Trophoblast cell (in vitro differentiated cells and primary cell): ENCODE measurements around the gene BBC3.
"Not testable (repeated sequence)": the region's sequence is repeated elsewhere in the genome, so short reads cannot be mapped to it uniquely, and the experiment has no call there.

Experiments used
- DNase-seq, 2 donors: peaks; one replicate each; pipeline ENCODE4 v3.0.0-alpha.2; 2016
- H2AFZ ChIP-seq: 2 replicates; pipeline ENCODE4 v1.6.1; 2013; ENCODE audit warnings: low read length, moderate library complexity, mild to moderate bottlenecking; ENCODE audit not compliant: insufficient read depth, poor library complexity
- H2AK5ac ChIP-seq: 2 replicates; pipeline ENCODE4 v1.6.1; 2013; ENCODE audit warnings: mild to moderate bottlenecking, low read length
- H2BK120ac ChIP-seq: 2 replicates; pipeline ENCODE4 v1.6.1; 2013; ENCODE audit warnings: low read length, mild to moderate bottlenecking, moderate library complexity; ENCODE audit not compliant: insufficient read depth, poor library complexity
- H2BK12ac ChIP-seq: 2 replicates; pipeline ENCODE4 v1.6.1; 2013; ENCODE audit warnings: mild to moderate bottlenecking, low read length, moderate library complexity
- H2BK5ac ChIP-seq: 2 replicates; pipeline ENCODE4 v1.6.1; 2013; ENCODE audit warnings: low read length, low read depth, moderate library complexity, mild to moderate bottlenecking; ENCODE audit not compliant: poor library complexity
- H3K14ac ChIP-seq: 2 replicates; pipeline ENCODE4 v1.6.1; 2013; ENCODE audit warnings: mild to moderate bottlenecking, low read length
- H3K18ac ChIP-seq: 2 replicates; pipeline ENCODE4 v1.6.1; 2013; ENCODE audit warnings: mild to moderate bottlenecking, low read length
- H3K23ac ChIP-seq: 2 replicates; pipeline ENCODE4 v1.6.1; 2013; ENCODE audit warnings: low read length
- H3K27ac ChIP-seq: 2 replicates; pipeline ENCODE4 v1.5.1; 2013; ENCODE audit warnings: low read depth, mild to moderate bottlenecking, inconsistent platforms, low read length, moderate library complexity
- H3K27me3 ChIP-seq: 2 replicates; pipeline ENCODE4 v1.6.1; 2013; ENCODE audit warnings: inconsistent platforms, mild to moderate bottlenecking, low read length, moderate library complexity; ENCODE audit not compliant: insufficient read depth
- H3K36me3 ChIP-seq, 2 experiments: 1 replicate in 1 of 2; 2 replicates in 1 of 2; pipeline ENCODE4 v1.6.1; 2013; ENCODE audit warnings: low read length in 2 of 2, mild to moderate bottlenecking in 2 of 2, moderate library complexity in 1 of 2; ENCODE audit not compliant: insufficient read depth in 2 of 2, control insufficient read depth in 1 of 2
- H3K4ac ChIP-seq: 2 replicates; pipeline ENCODE4 v1.6.1; 2013; ENCODE audit warnings: low read depth, mild to moderate bottlenecking, low read length, moderate library complexity
- H3K4me1 ChIP-seq, 2 experiments: 1 replicate in 1 of 2; 2 replicates in 1 of 2; pipeline ENCODE4 v1.6.1; 2013; ENCODE audit warnings: low read length in 2 of 2, mild to moderate bottlenecking in 2 of 2, moderate library complexity in 1 of 2; ENCODE audit not compliant: insufficient read depth in 2 of 2, control insufficient read depth in 1 of 2
- H3K4me2 ChIP-seq: 2 replicates; pipeline ENCODE4 v1.6.1; 2013; ENCODE audit warnings: inconsistent platforms, mild to moderate bottlenecking, low read length, moderate library complexity
- H3K4me3 ChIP-seq: 2 replicates; pipeline ENCODE4 v1.5.1; 2013; ENCODE audit warnings: mild to moderate bottlenecking, low read depth, low read length, inconsistent platforms
- H3K79me1 ChIP-seq: one replicate; pipeline ENCODE4 v1.6.1; 2013; ENCODE audit warnings: low read length
- H3K79me2 ChIP-seq: 2 replicates; pipeline ENCODE4 v1.6.1; 2013; ENCODE audit warnings: low read length, mild to moderate bottlenecking; ENCODE audit not compliant: control insufficient read depth, insufficient read depth, poor library complexity
- H3K9ac ChIP-seq: 2 replicates; pipeline ENCODE4 v1.6.1; 2013; ENCODE audit warnings: mild to moderate bottlenecking, low read length
- H3K9me3 ChIP-seq: 2 replicates; pipeline ENCODE4 v1.6.1; 2013; ENCODE audit warnings: low read depth, mild to moderate bottlenecking, control low read depth, inconsistent platforms, low read length; ENCODE audit not compliant: insufficient read depth
- H4K12ac ChIP-seq: 2 replicates; pipeline ENCODE4 v1.6.1; 2013; ENCODE audit warnings: low read depth, mild to moderate bottlenecking, low read length, moderate library complexity
- H4K8ac ChIP-seq: 2 replicates; pipeline ENCODE4 v1.6.1; 2013; ENCODE audit warnings: low read depth, mild to moderate bottlenecking, low read length, moderate library complexity
- H4K91ac ChIP-seq: one replicate; pipeline ENCODE4 v1.6.1; 2013; ENCODE audit warnings: low read depth, mild to moderate bottlenecking, low read length, moderate library complexity
- WGBS: extraction: QIAGEN DNeasy Blood & Tissue Kit; methylation state at CpG from one replicate; pipeline ENCODE4 v1.1.7; 2013; ENCODE audit warnings: missing lambda C conversion rate; ENCODE audit not compliant: insufficient read length, insufficient coverage; ENCODE audit errors: extremely low coverage; 5-methylcytosine and 5-hydroxymethylcytosine counted together

Gene BBC3

GRCh38 chr19:47261946-47262793 is 31.2 kb upstream of the BBC3 start:
- not testable (repeated sequence) for H3K23ac ChIP-seq, H3K27me3 ChIP-seq, H3K14ac ChIP-seq, H3K4me2 ChIP-seq, H3K4ac ChIP-seq, H3K9ac ChIP-seq, H2BK5ac ChIP-seq, H3K79me2 ChIP-seq, H4K91ac ChIP-seq, H3K18ac ChIP-seq, H2BK12ac ChIP-seq, DNase-seq, H3K27ac ChIP-seq, H3K4me3 ChIP-seq, H3K9me3 ChIP-seq, H4K8ac ChIP-seq, H2AFZ ChIP-seq, H4K12ac ChIP-seq, H2BK120ac ChIP-seq, H2AK5ac ChIP-seq
- no CpG with 5 or more reads among the region's 14 CpGs for WGBS
- H3K79me1 ChIP-seq, result peaks cover 12% of the 10 kb centered on the region
- peaks cover 11 to 15% of the 10 kb centered on the region in 2 experiments for H3K4me1 ChIP-seq
- H3K36me3 ChIP-seq, result peaks cover 62 to 63% of the 10 kb centered on the region in 2 experiments

GRCh38 chr19:47260476-47260875 is 29.5 kb upstream of the BBC3 start:
- H3K79me2 ChIP-seq, result peaks cover 10% of the 10 kb centered on the region
- H3K4me1 ChIP-seq, result peaks cover 14 to 15% of the 10 kb centered on the region in 2 experiments
- H3K79me1 ChIP-seq, result peaks cover 16% of the 10 kb centered on the region
- H2BK12ac ChIP-seq, result no peak overlapping the region
- no peak overlapping the region for H3K14ac ChIP-seq
- H3K27ac ChIP-seq, result no peak overlapping the region
- H3K9ac ChIP-seq, result no peak overlapping the region
- H2AFZ ChIP-seq, result no peak overlapping the region
- H3K4me3 ChIP-seq, result no peak overlapping the region
- no peak overlapping the region for H2BK5ac ChIP-seq
- H3K18ac ChIP-seq, result no peak overlapping the region
- no peak overlapping the region for H4K12ac ChIP-seq
- no peak overlapping the region for H3K4me2 ChIP-seq
- no peak overlapping the region for H4K8ac ChIP-seq
- no peak overlapping the region for H4K91ac ChIP-seq
- H3K9me3 ChIP-seq, result no peaks in the 10 kb centered on the region
- H2BK120ac ChIP-seq, result no peak overlapping the region
- H3K36me3 ChIP-seq, result peaks cover 53 to 55% of the 10 kb centered on the region in 2 experiments
- H3K23ac ChIP-seq, result no peak overlapping the region
- no CpG with 5 or more reads among the region's 17 CpGs for WGBS
- no peak overlapping the region for H3K4ac ChIP-seq
- H2AK5ac ChIP-seq, result no peak overlapping the region
- no peak for DNase-seq
- no peaks in the 10 kb centered on the region for H3K27me3 ChIP-seq

GRCh38 chr19:47258895-47259555 is 28.0 kb upstream of the BBC3 start:
- H3K79me1 ChIP-seq, result peaks cover 16% of the 10 kb centered on the region

GRCh38 chr19:47258434-47258833 is 27.4 kb upstream of the BBC3 start:
- Histone ChIP-seq H3K4me2 (peak overlapping the region; percentile 85), H3K27ac (no peak overlapping the region), H3K4me1 (peaks cover 14 to 15% of the 10 kb centered on the region in 2 experiments), H2BK12ac (no peak overlapping the region), H3K4ac (peak overlapping the region; percentile 76), H4K8ac (peak overlapping the region; percentile 88), H3K23ac (no peak overlapping the region), H4K91ac (peak overlapping the region; percentile 83), H2AK5ac (peak overlapping the region; percentile 49), H3K9ac (no peak overlapping the region), H3K18ac (no peak overlapping the region), H3K9me3 (no peaks in the 10 kb centered on the region), H4K12ac (no peak overlapping the region), H3K27me3 (no peaks in the 10 kb centered on the region), H3K79me2 (peaks cover 10% of the 10 kb centered on the region), H3K14ac (peak overlapping the region; percentile 46), H2BK5ac (no peak overlapping the region), H2AFZ (no peak overlapping the region), H3K4me3 (no peak overlapping the region), H2BK120ac (peak overlapping the region; percentile 73), H3K36me3 (peaks cover 39 to 43% of the 10 kb centered on the region in 2 experiments), H3K79me1 (peaks cover 16% of the 10 kb centered on the region)
- DNase-seq, result no peak
- no CpG with 5 or more reads among the region's 9 CpGs for WGBS

More at GRCh38 chr19:47258895-47259555, 28.0 kb upstream of the BBC3 start:
- no peak overlapping the region for H3K4me3 ChIP-seq
- peak overlapping the region; percentile 35 for H4K12ac ChIP-seq
- no peak overlapping the region for H4K91ac ChIP-seq
- H3K23ac ChIP-seq, result no peak overlapping the region
- H2AFZ ChIP-seq, result no peak overlapping the region
- no peak overlapping the region for H2BK120ac ChIP-seq
- H3K79me2 ChIP-seq, result peaks cover 10% of the 10 kb centered on the region
- peak overlapping the region; percentile 76 for H3K4ac ChIP-seq
- H2AK5ac ChIP-seq, result peak overlapping the region; percentile 28
- peak overlapping the region; percentile 34 for H3K14ac ChIP-seq
- H2BK5ac ChIP-seq, result no peak overlapping the region
- no peaks in the 10 kb centered on the region for H3K9me3 ChIP-seq
- no peak overlapping the region for H4K8ac ChIP-seq
- H3K27me3 ChIP-seq, result no peaks in the 10 kb centered on the region
- H3K9ac ChIP-seq, result no peak overlapping the region
- H3K4me2 ChIP-seq, result no peak overlapping the region
- peak overlapping the region; percentile 30 for H3K18ac ChIP-seq
- no peak overlapping the region for H3K27ac ChIP-seq
- H3K4me1 ChIP-seq, result peaks cover 14 to 15% of the 10 kb centered on the region in 2 experiments
- no peak for DNase-seq
- WGBS, result no CpG with 5 or more reads among the region's 6 CpGs
- peaks cover 39 to 43% of the 10 kb centered on the region in 2 experiments for H3K36me3 ChIP-seq
- peak overlapping the region; percentile 61 for H2BK12ac ChIP-seq
